Measurements from ENCODE around the gene MLLT3.

MLLT3 gene

GRCh38 chr9:20598367-20598766 lies 23.9 kb downstream of the MLLT3 start:
- TF ChIP-seq CSDC2 (CRISPR knock-in tag; IDR thresholded peaks at IDR 0.05) (no peak), ZNF70 (CRISPR knock-in tag; IDR thresholded peaks at IDR 0.05) (no peak), PPARA (CRISPR knock-in tag; IDR thresholded peaks at IDR 0.05; ENCODE audit: borderline replicate concordance) (no peak)
- no peak for ATAC-seq

GRCh38 chr9:20597862-20598261 lies 24.4 kb downstream of the MLLT3 start:
- TF ChIP-seq ZFP3 (CRISPR knock-in tag; IDR thresholded peaks at IDR 0.05) (no peak), ZC3H10 (CRISPR knock-in tag; IDR thresholded peaks at IDR 0.05) (peak; percentile 57; the same call in 1 of the 2 replicates)
- no peak; the same call in 2 of the 3 replicates for ATAC-seq

- no peak for ATAC-seq
- TF ChIP-seq TOX (CRISPR knock-in tag; IDR thresholded peaks at IDR 0.05; ENCODE audit: borderline replicate concordance) (no peak), ZNF70 (CRISPR knock-in tag; IDR thresholded peaks at IDR 0.05) (no peak), ZNF8 (CRISPR knock-in tag; IDR thresholded peaks at IDR 0.05) (no peak), GLIS3 (CRISPR knock-in tag; IDR thresholded peaks at IDR 0.05) (no peak), PPARA (CRISPR knock-in tag; IDR thresholded peaks at IDR 0.05; ENCODE audit: borderline replicate concordance) (no peak), RARB (CRISPR knock-in tag; IDR thresholded peaks at IDR 0.05) (no peak), TCF4 (CRISPR knock-in tag; IDR thresholded peaks at IDR 0.05; ENCODE audit: borderline replicate concordance) (no peak), POU6F1 (CRISPR knock-in tag; IDR thresholded peaks at IDR 0.05; ENCODE audit: borderline replicate concordance, low read depth) (no peak), BACH2 (CRISPR knock-in tag; IDR thresholded peaks at IDR 0.05; ENCODE audit: borderline replicate concordance) (no peak), ESRRG (CRISPR knock-in tag; IDR thresholded peaks at IDR 0.05) (no peak)
These were observed 27.7 kb downstream of the MLLT3 start for GRCh38 chr9:20594608-20595007.

- ATAC-seq = peak; percentile 54; the same call in 1 of the 3 replicates
These were observed 28.8 kb downstream of the MLLT3 start for GRCh38 chr9:20593537-20593936.

GRCh38 chr9:20593105-20593504 lies 29.2 kb downstream of the MLLT3 start:
- no peak for ATAC-seq
- no peak for TF ChIP-seq PPARA (CRISPR knock-in tag; IDR thresholded peaks at IDR 0.05; ENCODE audit: borderline replicate concordance)
- no peak for TF ChIP-seq SNAI2 (CRISPR knock-in tag; IDR thresholded peaks at IDR 0.05)
- TF ChIP-seq POU6F1 (CRISPR knock-in tag; IDR thresholded peaks at IDR 0.05; ENCODE audit: borderline replicate concordance, low read depth) = no peak
- TF ChIP-seq ZFP30 (CRISPR knock-in tag; IDR thresholded peaks at IDR 0.05) = no peak
- TF ChIP-seq CSRNP3 (CRISPR knock-in tag; IDR thresholded peaks at IDR 0.05) = no peak
- TF ChIP-seq ZNF565 (CRISPR knock-in tag; conservative IDR thresholded peaks at IDR 0.05; ENCODE audit: low read depth) = no peak
- no peak for TF ChIP-seq PATZ1 (CRISPR knock-in tag; IDR thresholded peaks at IDR 0.05; ENCODE audit: borderline replicate concordance)
- TF ChIP-seq ZFP3 (CRISPR knock-in tag; IDR thresholded peaks at IDR 0.05) = no peak
- no peak for TF ChIP-seq CREB5 (CRISPR knock-in tag; IDR thresholded peaks at IDR 0.05; ENCODE audit: low read depth)
- no peak for TF ChIP-seq BACH2 (CRISPR knock-in tag; IDR thresholded peaks at IDR 0.05; ENCODE audit: borderline replicate concordance)
- TF ChIP-seq ZNF70 (CRISPR knock-in tag; IDR thresholded peaks at IDR 0.05) = no peak
- TF ChIP-seq ZNF8 (CRISPR knock-in tag; IDR thresholded peaks at IDR 0.05) = no peak
- no peak for TF ChIP-seq RARB (CRISPR knock-in tag; IDR thresholded peaks at IDR 0.05)
- TF ChIP-seq CSDC2 (CRISPR knock-in tag; IDR thresholded peaks at IDR 0.05) = no peak

More at GRCh38 chr9:20593537-20593936, 28.8 kb downstream of the MLLT3 start:
- TF ChIP-seq PPARA (CRISPR knock-in tag; IDR thresholded peaks at IDR 0.05; ENCODE audit: borderline replicate concordance) (no peak), ZFP30 (CRISPR knock-in tag; IDR thresholded peaks at IDR 0.05) (no peak), SNAI2 (CRISPR knock-in tag; IDR thresholded peaks at IDR 0.05) (no peak), ESRRG (CRISPR knock-in tag; IDR thresholded peaks at IDR 0.05) (no peak), TOX (CRISPR knock-in tag; IDR thresholded peaks at IDR 0.05; ENCODE audit: borderline replicate concordance) (no peak), ZNF565 (CRISPR knock-in tag; conservative IDR thresholded peaks at IDR 0.05; ENCODE audit: low read depth) (no peak), ZNF8 (CRISPR knock-in tag; IDR thresholded peaks at IDR 0.05) (no peak), CREB5 (CRISPR knock-in tag; IDR thresholded peaks at IDR 0.05; ENCODE audit: low read depth) (no peak), CSDC2 (CRISPR knock-in tag; IDR thresholded peaks at IDR 0.05) (no peak)

Measured in SK-N-SH treated with all-trans-retinoic acid at 6 μM for 48 hours (cell line).